ENCODE data around the gene CEP83.

Gene CEP83

GRCh38 chr12:94266796-94267536 is 192.7 kb downstream of the CEP83 start:
- no peak for DNase-seq

DNA sequence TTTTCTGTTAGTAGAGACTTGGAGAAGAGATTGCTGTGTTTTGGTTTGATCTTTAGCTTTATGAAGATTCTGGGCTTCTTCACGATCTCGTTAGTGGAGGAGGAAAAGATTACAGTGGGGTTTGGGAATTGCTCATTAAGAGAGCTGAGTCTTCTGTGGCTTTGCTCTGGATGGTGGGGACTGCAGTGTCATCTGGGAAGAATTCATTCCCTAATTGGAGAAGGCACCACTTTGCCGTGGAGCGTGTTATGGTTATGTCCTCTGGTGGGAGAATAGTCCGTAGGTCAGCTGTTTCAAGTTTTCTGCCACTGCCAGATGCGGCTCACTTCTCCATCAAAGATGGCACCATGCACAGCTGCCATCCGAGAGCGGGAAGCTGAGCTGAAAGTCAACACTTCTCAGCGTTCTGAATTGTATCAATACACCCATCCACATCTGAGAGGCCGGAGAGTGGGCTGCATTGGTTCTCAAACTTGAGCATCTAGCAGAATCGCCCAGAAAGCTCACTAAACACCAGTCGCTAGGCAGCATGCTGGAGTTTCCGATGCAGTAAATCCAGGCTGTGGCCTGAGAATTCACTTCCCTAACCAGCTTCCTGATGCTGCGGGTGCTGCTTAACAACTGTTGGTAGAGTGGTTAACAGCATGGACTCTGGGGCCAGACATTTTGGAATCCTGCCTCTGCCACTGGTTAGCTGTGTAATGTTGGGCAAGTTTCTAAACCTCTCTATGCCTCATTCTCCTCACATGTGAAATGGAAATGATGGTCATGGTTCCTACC is 193.5 kb downstream of the CEP83 start:
- DNase-seq: no peak

- no peak for DNase-seq
These were observed 194.1 kb downstream of the CEP83 start for GRCh38 chr12:94265539-94265938.

GRCh38 chr12:94264736-94265485 is 194.8 kb downstream of the CEP83 start:
- no peak for DNase-seq

DNA sequence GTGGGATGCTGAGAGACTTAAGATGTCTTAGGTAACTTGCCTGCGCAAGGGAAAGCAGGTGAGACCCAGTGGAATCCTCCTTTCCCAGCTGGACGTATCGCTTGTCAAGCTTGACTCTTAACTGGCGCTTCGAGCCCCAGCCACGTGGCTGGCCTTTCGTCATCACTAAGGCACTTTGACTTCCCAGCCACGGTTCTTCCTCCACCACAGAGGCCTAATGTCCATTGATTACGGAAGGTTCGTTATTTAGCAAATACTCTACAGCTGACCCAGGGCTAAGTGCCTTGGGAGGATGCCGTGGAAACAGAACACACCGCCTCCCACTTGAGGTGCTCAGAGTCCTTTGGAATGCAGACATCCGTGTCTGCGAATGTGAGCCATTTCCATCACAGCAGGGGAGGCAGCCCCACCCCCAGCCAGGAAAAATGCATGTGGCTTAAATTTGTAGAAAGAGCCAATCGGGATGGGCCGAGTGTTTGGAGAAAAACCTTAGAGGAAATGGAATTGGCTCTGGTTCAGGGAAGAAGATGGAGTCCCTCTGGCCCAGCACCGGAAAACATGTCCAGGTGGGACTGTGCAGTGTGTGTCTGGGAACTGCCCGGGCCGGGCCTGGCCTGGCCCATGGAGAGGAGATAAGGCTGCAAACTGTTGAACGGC is 195.6 kb downstream of the CEP83 start:
- DNase-seq: no peak

DNA sequence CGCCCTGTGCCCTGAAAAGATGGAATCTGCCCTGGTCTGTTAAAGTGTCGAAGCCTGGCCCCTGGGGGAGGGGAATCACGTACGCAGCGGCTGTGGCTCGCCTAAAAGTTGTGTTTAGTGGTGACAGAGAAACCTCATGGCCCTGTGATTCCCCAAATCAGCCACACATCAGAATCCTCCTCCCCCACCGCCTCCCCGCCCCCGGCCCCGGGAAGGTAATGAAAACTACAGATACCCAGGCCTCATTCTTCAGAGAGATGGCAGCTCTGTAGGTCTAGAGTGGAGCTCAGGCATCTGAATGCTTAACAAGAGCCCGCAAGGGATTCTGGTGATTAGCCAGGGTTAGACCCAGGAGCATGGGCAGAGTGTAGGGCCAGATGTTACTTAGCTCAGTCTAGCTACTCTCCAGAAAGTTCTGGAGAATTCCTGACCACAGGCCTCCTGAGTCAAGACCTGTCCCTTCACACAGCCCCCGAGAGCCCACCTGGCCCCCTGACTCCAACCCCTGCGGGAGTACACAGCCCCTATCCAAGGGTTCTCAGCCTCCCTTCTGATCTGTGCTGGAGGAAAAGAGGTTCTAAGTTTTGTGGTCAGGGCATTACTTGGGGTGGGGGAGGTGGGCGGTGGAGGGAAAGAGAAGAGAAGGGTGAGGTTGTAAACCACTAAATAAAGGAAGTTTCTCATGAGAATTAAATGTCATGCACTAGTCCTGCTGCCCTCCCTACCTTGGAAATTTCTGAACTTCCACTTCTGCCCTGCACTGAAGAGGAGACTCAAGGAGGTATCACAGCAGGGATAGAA is 196.5 kb downstream of the CEP83 start:
- DNase-seq: no peak

GRCh38 chr12:94262228-94263010 is 197.2 kb downstream of the CEP83 start:
- DNase-seq: no peak

GRCh38 chr12:94261786-94262185 is 197.9 kb downstream of the CEP83 start:
- no peak for DNase-seq

- no peak for DNase-seq
These were observed 198.5 kb downstream of the CEP83 start for GRCh38 chr12:94261119-94261518.

- no peak for DNase-seq
These were observed 198.9 kb downstream of the CEP83 start for GRCh38 chr12:94260717-94261116.

- no peak for DNase-seq
These were observed 199.7 kb downstream of the CEP83 start for GRCh38 chr12:94260017-94260416.

DNA sequence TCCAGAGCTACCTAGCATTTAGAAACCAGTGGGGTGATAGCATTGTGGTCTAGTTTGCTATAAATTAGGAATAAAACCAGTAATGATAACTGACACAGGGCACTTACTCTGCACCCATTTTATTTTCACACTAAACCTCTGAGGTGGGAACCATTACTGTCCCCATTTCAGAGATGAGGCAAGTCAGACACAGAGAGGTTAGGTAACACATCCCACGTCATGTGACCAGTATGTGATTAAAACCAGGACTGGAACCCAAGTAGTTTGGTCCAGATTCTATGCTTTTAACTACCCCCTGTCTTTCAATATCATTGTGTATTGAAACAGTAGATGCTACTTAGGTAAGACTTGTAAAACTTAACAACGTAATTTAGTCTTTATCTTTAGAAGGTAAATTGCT is 201.1 kb downstream of the CEP83 start:
- DNase-seq: no peak

Measured in NCI-H69 (cell line).